ENCODE measurements around the gene KIRREL3.

DNA sequence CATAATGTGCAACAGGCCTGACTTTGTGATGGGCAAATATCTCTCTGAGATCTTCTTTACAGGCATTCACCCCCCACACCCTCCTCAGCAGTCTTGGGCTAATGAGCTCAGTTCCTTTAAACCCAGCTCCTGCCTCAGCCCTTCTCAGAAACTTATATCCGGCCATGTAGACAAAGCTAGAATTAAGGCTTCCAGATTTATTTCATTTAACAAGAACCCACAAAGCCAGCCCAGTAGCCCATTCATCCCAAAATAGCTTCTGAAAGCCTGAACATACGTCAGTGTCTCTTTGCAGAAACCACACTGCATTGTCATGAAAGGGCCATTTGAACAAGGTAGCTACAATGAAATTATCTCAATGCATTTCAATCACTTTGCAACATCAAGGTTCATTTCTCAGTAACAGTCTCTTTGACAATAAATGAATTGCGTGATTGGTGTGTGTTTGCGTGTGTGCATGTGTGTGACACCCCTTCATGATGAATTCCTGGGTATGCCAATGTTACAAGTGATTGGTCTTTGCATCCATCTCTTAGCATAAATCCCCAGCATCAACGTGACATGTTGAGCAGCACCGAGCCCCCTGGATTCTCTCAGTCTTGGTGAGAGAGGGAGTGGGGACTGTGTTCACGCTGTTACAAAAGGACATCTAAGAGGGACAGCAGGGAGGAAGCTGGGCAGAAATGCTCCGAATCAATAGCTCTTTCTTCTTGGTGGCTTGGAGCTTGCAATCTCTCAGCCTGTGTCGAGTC, 299.6 kb downstream of the KIRREL3 start:
- TF ChIP-seq, protein P1, sequence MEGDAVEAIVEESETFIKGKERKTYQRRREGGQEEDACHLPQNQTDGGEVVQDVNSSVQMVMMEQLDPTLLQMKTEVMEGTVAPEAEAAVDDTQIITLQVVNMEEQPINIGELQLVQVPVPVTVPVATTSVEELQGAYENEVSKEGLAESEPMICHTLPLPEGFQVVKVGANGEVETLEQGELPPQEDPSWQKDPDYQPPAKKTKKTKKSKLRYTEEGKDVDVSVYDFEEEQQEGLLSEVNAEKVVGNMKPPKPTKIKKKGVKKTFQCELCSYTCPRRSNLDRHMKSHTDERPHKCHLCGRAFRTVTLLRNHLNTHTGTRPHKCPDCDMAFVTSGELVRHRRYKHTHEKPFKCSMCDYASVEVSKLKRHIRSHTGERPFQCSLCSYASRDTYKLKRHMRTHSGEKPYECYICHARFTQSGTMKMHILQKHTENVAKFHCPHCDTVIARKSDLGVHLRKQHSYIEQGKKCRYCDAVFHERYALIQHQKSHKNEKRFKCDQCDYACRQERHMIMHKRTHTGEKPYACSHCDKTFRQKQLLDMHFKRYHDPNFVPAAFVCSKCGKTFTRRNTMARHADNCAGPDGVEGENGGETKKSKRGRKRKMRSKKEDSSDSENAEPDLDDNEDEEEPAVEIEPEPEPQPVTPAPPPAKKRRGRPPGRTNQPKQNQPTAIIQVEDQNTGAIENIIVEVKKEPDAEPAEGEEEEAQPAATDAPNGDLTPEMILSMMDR (conservative IDR thresholded peaks at IDR 0.05) = no peak
- TF ChIP-seq ZFX (IDR thresholded peaks at IDR 0.05) = no peak
